Lung (tissue), 12 donors: ENCODE data around the gene RPL27A. TPM values are rescaled to one million over a fixed set of nuclear protein-coding genes. Genes with fewer than 3 reads are reported as not detected.

ENCODE experiments used
- ATAC-seq: fragments of 200-7000 bp; cut with Tn5 transposase; one replicate; pipeline ENCODE4 v1.9.1; 2020; ENCODE audit warnings: moderate number of reproducible peaks; ENCODE audit not compliant: insufficient read depth, low FRiP score
- DNase-seq, 3 donors: peaks; one replicate each; pipeline ENCODE4 v3.0.0-alpha.2; 2013 to 2017
- H3K27ac ChIP-seq, 2 donors: one replicate each; pipeline ENCODE4 v1.5.1; 2013; ENCODE audit warnings: mild to moderate bottlenecking in 2 of 2, moderate library complexity in 2 of 2, control low read depth in 1 of 2, inconsistent platforms in 1 of 2, low read depth in 1 of 2, low read length in 1 of 2
- H3K27me3 ChIP-seq, 3 donors: one replicate each; pipeline ENCODE4 v1.5.1; 2013; ENCODE audit warnings: low read length in 2 of 3; ENCODE audit not compliant: control insufficient read depth in 3 of 3, insufficient read depth in 3 of 3
- H3K36me3 ChIP-seq, 4 donors: one replicate each; pipeline ENCODE4 v1.5.1; 2013; ENCODE audit warnings: low read length in 4 of 4, mild to moderate bottlenecking in 1 of 4, moderate library complexity in 1 of 4; ENCODE audit not compliant: control insufficient read depth in 4 of 4, insufficient read depth in 4 of 4
- H3K4me1 ChIP-seq, 5 donors: one replicate each; pipeline ENCODE4 v1.5.1; 2013; ENCODE audit warnings: low read length in 5 of 5, mild to moderate bottlenecking in 2 of 5, moderate library complexity in 1 of 5; ENCODE audit not compliant: control insufficient read depth in 5 of 5, insufficient read depth in 5 of 5
- H3K4me3 ChIP-seq: one replicate; pipeline ENCODE4 v1.5.1; 2013; ENCODE audit warnings: mild to moderate bottlenecking, control low read depth, moderate library complexity
- H3K9ac ChIP-seq, 2 donors: one replicate each; pipeline ENCODE4 v1.5.1; 2013; ENCODE audit warnings: low read length in 2 of 2, control low read depth in 1 of 2; ENCODE audit not compliant: insufficient read depth in 1 of 2
- H3K9me3 ChIP-seq, 4 donors: one replicate each; pipeline ENCODE4 v1.5.1; 2013; ENCODE audit warnings: low read length in 3 of 4, mild to moderate bottlenecking in 1 of 4, moderate library complexity in 1 of 4; ENCODE audit not compliant: control insufficient read depth in 4 of 4, insufficient read depth in 3 of 4
- WGBS, 2 donors: extraction: QIAGEN DNeasy Blood & Tissue Kit; methylation state at CpG; one replicate each; pipeline ENCODE4 v1.1.7; 2013; 5-methylcytosine and 5-hydroxymethylcytosine counted together
- polyA plus RNA-seq, 2 donors: library from polyadenylated mRNA; stranded (reverse); fragments of 200-250 nt; gene quantifications; one replicate each; pipeline ENCODE4 v1.2.1, GENCODE V29; 2013
- total RNA-seq, 2 donors: library from RNA; depleted of rRNA in 1 of 2; stranded (reverse); fragments of >200 nt in 1 of 2; gene quantifications; one replicate each; pipeline ENCODE4 v1.2.1, GENCODE V29; 2014 to 2021
- TF ChIP-seq, protein P1 (sequence below): IDR thresholded peaks from 2 replicates; pipeline ENCODE4 v1.5.1; 2012; ENCODE audit warnings: mild to moderate bottlenecking; ENCODE audit errors: control extremely low read depth, extremely low read depth
- donor health status: control.
- donor health status: control.
- donor health status: Bipolar disorder and iron deficiency.
- donor health status: healthy.
- donor health status: DM: yes; HTN: yes; CAD: no.

The RPL27A gene
- total and polyA plus RNA-seq, 4 donors, result 673 to 4,912 (median 1,413) TPM

DNA sequence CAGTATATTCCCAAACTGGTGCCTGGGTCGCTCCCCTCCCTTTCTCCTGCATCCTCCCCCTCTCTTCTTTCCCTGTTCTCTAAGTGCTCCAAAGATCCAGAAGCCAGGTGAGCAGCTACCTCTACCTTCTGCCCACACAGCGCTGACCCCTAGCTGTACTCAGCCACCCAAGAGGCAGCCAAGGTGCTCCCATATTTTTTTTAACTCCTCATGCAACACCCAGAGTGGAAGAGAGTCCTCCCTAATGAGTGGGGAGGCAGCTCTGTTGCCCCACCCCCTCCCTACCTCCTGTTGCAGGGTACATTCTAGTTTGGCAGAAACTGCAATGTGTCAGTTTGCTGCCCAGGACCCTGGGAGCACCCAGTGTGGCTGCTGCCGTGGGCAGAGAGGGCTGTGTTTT lies 40.2 kb downstream of the RPL27A start:
- H3K4me3 ChIP-seq, result no peak overlapping the region
- H3K27ac ChIP-seq, result peak overlapping the region in 1 of 2 donors; percentile 81
- TF ChIP-seq, protein P1, sequence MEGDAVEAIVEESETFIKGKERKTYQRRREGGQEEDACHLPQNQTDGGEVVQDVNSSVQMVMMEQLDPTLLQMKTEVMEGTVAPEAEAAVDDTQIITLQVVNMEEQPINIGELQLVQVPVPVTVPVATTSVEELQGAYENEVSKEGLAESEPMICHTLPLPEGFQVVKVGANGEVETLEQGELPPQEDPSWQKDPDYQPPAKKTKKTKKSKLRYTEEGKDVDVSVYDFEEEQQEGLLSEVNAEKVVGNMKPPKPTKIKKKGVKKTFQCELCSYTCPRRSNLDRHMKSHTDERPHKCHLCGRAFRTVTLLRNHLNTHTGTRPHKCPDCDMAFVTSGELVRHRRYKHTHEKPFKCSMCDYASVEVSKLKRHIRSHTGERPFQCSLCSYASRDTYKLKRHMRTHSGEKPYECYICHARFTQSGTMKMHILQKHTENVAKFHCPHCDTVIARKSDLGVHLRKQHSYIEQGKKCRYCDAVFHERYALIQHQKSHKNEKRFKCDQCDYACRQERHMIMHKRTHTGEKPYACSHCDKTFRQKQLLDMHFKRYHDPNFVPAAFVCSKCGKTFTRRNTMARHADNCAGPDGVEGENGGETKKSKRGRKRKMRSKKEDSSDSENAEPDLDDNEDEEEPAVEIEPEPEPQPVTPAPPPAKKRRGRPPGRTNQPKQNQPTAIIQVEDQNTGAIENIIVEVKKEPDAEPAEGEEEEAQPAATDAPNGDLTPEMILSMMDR, result no peak
- no peaks in the 10 kb centered on the region for H3K9me3 ChIP-seq
- peaks cover 28 to 69% (median 56%) of the 10 kb centered on the region in 5 donors for H3K4me1 ChIP-seq
- H3K27me3 ChIP-seq, result no peaks in the 10 kb centered on the region
- ATAC-seq, result no peak
- no peak overlapping the region for H3K9ac ChIP-seq
- DNase-seq, result no peak
- peaks cover 0 to 9% (median 7%) of the 10 kb centered on the region in 4 donors for H3K36me3 ChIP-seq
- 91 to 92% methylated on average over 3 of the region's 3 CpGs for WGBS, 2 donors

DNA sequence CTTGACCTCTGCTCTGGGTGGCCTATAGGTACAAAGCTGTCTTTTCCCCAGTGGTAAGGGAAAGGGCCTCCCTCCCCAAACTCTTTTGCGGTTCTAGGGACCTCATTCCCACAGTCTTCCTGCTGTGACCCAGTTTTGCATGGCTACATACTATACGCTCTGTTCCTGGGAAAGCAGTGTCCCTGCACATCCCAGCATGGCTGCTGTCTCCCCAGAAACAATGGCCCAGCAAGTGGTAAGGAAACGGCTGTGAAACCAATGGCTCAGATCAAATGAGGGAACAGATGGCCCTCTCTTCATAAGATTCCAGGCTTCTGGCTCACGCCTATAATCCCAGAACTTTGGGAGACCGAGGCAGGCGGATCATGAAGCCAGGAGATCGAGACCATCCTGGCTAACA lies 41.1 kb downstream of the RPL27A start:
- Histone ChIP-seq H3K27ac (peak overlapping the region in 1 of 2 donors; percentile 46), H3K4me1 (peaks cover 21 to 70% (median 58%) of the 10 kb centered on the region in 5 donors), H3K9ac (no peak overlapping the region), H3K27me3 (no peaks in the 10 kb centered on the region), H3K36me3 (peaks cover 0 to 9% (median 7%) of the 10 kb centered on the region in 4 donors), H3K9me3 (no peaks in the 10 kb centered on the region), H3K4me3 (no peak overlapping the region)
- WGBS, 2 donors, result 94 to 95% methylated on average over 7 of the region's 7 CpGs
- ATAC-seq (no peak), DNase-seq (no peak)
- TF ChIP-seq, protein P1, result no peak

DNA sequence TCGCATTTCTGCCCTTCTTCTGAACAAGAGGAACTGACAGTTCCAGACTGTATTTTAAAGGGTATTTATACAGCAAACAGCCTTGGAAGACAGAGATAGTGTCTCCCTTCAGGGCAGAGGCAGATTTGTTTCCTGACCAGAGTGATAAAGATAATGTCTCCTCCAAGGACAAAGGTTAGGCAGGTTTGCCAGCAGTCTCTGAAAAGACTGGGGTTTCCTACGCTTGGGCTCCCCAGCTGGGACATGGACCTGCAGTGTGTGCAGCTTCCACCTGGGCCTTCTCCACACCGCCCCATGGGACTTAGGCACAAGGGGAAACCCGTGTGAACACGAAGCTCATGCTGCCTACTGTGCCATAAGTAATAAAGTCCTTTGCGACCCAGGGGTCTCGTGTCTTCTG lies 42.1 kb downstream of the RPL27A start:
- peaks cover 0 to 11% (median 9%) of the 10 kb centered on the region in 4 donors for H3K36me3 ChIP-seq

More for the DNA sequence above, 42.1 kb downstream of the RPL27A start:
- ATAC-seq (no peak), DNase-seq (no peak)
- H3K27ac ChIP-seq, result no peak overlapping the region
- peaks cover 0 to under 1% (median 0%) of the 10 kb centered on the region in 4 donors for H3K9me3 ChIP-seq
- H3K9ac ChIP-seq, result no peak overlapping the region
- TF ChIP-seq, protein P1, result no peak
- no peaks in the 10 kb centered on the region for H3K27me3 ChIP-seq
- H3K4me1 ChIP-seq, result peaks cover 22 to 61% (median 49%) of the 10 kb centered on the region in 5 donors
- no peak overlapping the region for H3K4me3 ChIP-seq
- 92 to 95% methylated on average over 7 of the region's 7 CpGs for WGBS, 2 donors
